Measurements from ENCODE around the gene AFAP1L1.

GRCh38 chr5:149372076-149372795, 100.6 kb downstream of the AFAP1L1 start:
- TF ChIP-seq CTCF (IDR thresholded peaks at IDR 0.05) (no peak), POLR2A (IDR thresholded peaks at IDR 0.05) (no peak)
